Kidney (tissue), 14 donors: ENCODE data around the gene SPECC1. TPM values are rescaled to one million over a fixed set of nuclear protein-coding genes. Genes with fewer than 3 reads are reported as not detected.

ENCODE experiments used
- DNase-seq, 5 donors: peaks; one replicate each; pipeline ENCODE4 v3.0.0-alpha.2; 2013 to 2020
- FAIRE-seq: peaks from 2 replicates; lab custom pipeline; 2012; peaks lifted over from hg19 to GRCh38; lab: Jason Lieb, UNC
- H3K27ac ChIP-seq, 2 donors: one replicate each; pipeline ENCODE4 v1.7.0; 2013; ENCODE audit warnings: low read depth in 2 of 2, low read length in 2 of 2, inconsistent platforms in 1 of 2
- H3K27me3 ChIP-seq: one replicate; pipeline ENCODE4 v1.7.1; 2013; ENCODE audit warnings: low read length, inconsistent platforms; ENCODE audit not compliant: control insufficient read depth, insufficient read depth
- H3K36me3 ChIP-seq, 3 donors: one replicate each; pipeline versions ENCODE4 v1.7.0 to v1.7.1; 2013; ENCODE audit warnings: low read length in 3 of 3, control low read depth in 1 of 3, inconsistent platforms in 1 of 3; ENCODE audit not compliant: insufficient read depth in 3 of 3, control insufficient read depth in 2 of 3
- H3K4me1 ChIP-seq, 3 donors: one replicate each; pipeline versions ENCODE4 v1.7.0 to v1.7.1; 2013; ENCODE audit warnings: low read length in 3 of 3, inconsistent platforms in 1 of 3, low read depth in 1 of 3; ENCODE audit not compliant: control insufficient read depth in 2 of 3, insufficient read depth in 2 of 3
- H3K4me3 ChIP-seq, 3 donors: one replicate each; pipeline versions ENCODE4 v1.7.0 to v1.8.1; 2013; ENCODE audit warnings: low read length in 3 of 3, control low read depth in 1 of 3, inconsistent platforms in 1 of 3
- H3K9ac ChIP-seq, 3 donors: one replicate each; pipeline versions ENCODE4 v1.7.0 to v1.7.1; 2013; ENCODE audit warnings: low read length in 3 of 3, control low read depth in 1 of 3, inconsistent platforms in 1 of 3
- H3K9me3 ChIP-seq, 3 donors: one replicate each; pipeline versions ENCODE4 v1.7.0 to v1.7.1; 2013; ENCODE audit warnings: low read length in 3 of 3, control low read depth in 1 of 3, inconsistent platforms in 1 of 3; ENCODE audit not compliant: control insufficient read depth in 2 of 3, insufficient read depth in 1 of 3
- intact Hi-C: fragments of 100-400 bp; cut with DNase I; formaldehyde crosslinking; loops from one replicate; pipeline ENCODE4 v1.11.1; 2022
- polyA plus RNA-seq: library from polyadenylated mRNA; stranded (reverse); fragments of 350-450 nt; fragmentation: Illumina TruSeq; extraction: RNeasy Lipid Tissue Mini Kit (QIAGEN cat#74804); gene quantifications from one replicate; pipeline ENCODE4 v1.2.3, GENCODE V29; 2014; ENCODE audit warnings: low read depth, low replicate concordance; ENCODE audit not compliant: insufficient read depth
- total RNA-seq: library from RNA; stranded (reverse); fragmentation: NEBNext Ultra II Directional; extraction: Animal tissue kit (Norgen Biotek cat#: 25700); gene quantifications from one replicate; pipeline ENCODE4 v1.2.1, GENCODE V29; 2021
- TF ChIP-seq, protein P1 (sequence below): IDR thresholded peaks from 3 replicates; pipeline ENCODE4 v1.5.1; 2012; ENCODE audit warnings: mild to moderate bottlenecking, moderate library complexity, borderline replicate concordance; ENCODE audit not compliant: insufficient read depth; ENCODE audit errors: extremely low read depth
- donor health status: control.
- donor health status: control.
- donor health status: control.
- donor health status: control.
- donor health status: control.
- donor health status: DM: yes; HTN: yes; CAD: no.
- donor health status: Normal renal cell carcinoma (clear cell type).

The SPECC1 gene
- total and polyA plus RNA-seq, 2 donors from 2014 or later: 7.6 to 29.1 TPM

DNA sequence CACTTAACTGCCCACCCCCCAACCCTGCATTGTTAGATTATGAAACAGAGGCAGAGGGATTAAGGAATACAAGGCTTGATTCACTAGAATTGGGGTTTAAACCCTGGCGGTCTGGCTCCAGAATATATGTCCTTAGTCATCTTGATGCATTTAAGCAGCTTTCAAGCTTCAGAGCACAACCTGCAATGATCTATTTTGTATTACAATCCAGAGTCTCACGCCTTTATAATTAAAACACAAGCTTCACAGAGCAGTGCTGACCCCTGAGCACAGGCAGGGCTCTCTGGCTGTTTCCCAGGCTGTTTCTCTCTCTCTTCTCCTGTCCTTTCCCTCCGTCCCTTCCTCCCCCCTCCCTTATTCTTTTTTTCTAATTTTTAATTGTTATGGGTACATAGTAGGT lies 209.1 kb downstream of the SPECC1 start:
- DNase-seq (no peak), FAIRE-seq (no peak)
- TF ChIP-seq, protein P1, sequence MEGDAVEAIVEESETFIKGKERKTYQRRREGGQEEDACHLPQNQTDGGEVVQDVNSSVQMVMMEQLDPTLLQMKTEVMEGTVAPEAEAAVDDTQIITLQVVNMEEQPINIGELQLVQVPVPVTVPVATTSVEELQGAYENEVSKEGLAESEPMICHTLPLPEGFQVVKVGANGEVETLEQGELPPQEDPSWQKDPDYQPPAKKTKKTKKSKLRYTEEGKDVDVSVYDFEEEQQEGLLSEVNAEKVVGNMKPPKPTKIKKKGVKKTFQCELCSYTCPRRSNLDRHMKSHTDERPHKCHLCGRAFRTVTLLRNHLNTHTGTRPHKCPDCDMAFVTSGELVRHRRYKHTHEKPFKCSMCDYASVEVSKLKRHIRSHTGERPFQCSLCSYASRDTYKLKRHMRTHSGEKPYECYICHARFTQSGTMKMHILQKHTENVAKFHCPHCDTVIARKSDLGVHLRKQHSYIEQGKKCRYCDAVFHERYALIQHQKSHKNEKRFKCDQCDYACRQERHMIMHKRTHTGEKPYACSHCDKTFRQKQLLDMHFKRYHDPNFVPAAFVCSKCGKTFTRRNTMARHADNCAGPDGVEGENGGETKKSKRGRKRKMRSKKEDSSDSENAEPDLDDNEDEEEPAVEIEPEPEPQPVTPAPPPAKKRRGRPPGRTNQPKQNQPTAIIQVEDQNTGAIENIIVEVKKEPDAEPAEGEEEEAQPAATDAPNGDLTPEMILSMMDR: no peak
- intact Hi-C loops: loop anchor here (10.0 kb wide), 1 partner anchor 63 kb away; no protein-coding TSS in a partner anchor
- H3K9me3 ChIP-seq: no peaks in the 10 kb centered on the region
- no peaks in the 10 kb centered on the region for H3K36me3 ChIP-seq
- no peaks in the 10 kb centered on the region for H3K4me1 ChIP-seq
- no peak overlapping the region for H3K9ac ChIP-seq
- no peak overlapping the region for H3K27ac ChIP-seq
- no peaks in the 10 kb centered on the region for H3K27me3 ChIP-seq
- H3K4me3 ChIP-seq: no peak overlapping the region

DNA sequence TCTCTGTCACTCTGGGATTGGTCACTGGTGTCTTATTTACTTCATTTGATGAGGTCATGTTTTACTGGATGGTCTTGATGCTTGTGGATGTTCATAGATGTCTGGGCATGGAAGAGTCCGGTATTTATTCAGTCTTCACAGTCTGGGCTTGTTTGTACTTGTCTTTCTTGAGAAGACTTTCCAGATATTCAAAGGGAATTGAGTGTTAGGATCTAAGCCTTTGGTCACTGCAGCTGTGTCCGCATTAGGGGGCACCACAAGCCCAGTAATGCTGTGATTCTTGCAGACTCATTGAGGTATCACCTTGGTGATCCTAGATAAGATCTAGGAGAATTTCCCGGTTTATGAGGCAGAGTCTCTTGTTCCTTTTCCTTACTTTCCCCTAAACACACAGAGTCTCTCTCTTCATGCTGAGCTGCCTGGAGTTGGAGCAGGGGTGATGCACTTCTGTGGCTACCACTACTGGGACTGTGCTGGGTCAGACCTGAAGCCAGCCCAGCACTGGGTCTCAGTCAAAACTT lies 214.7 kb downstream of the SPECC1 start:
- Histone ChIP-seq H3K27ac (no peak overlapping the region), H3K36me3 (no peaks in the 10 kb centered on the region), H3K9ac (no peak overlapping the region), H3K9me3 (no peaks in the 10 kb centered on the region), H3K27me3 (no peaks in the 10 kb centered on the region), H3K4me1 (peaks cover 0 to 2% (median 0%) of the 10 kb centered on the region in 3 donors), H3K4me3 (no peak overlapping the region)
- no peak for DNase-seq
- FAIRE-seq: no peak
- intact Hi-C loops: no loop called here
- TF ChIP-seq, protein P1: no peak

- TF ChIP-seq, protein P1: no peak
- no peak overlapping the region for H3K9ac ChIP-seq
- peaks cover 0 to 2% (median 0%) of the 10 kb centered on the region in 3 donors for H3K4me1 ChIP-seq
- FAIRE-seq (no peak), DNase-seq (no peak)
- H3K36me3 ChIP-seq: no peaks in the 10 kb centered on the region
- intact Hi-C loops: no loop called here
- H3K9me3 ChIP-seq: no peaks in the 10 kb centered on the region
- no peak overlapping the region for H3K27ac ChIP-seq
- no peak overlapping the region for H3K4me3 ChIP-seq
- H3K27me3 ChIP-seq: no peaks in the 10 kb centered on the region
These were observed 215.2 kb downstream of the SPECC1 start for GRCh38 chr17:20224379-20224778.
